LNCAP (cell line): ENCODE results near the gene BICD2.

ENCODE experiments used
- CTCF ChIP-seq: fragments of 450-650 bp; IDR thresholded peaks from 2 replicates; pipeline ENCODE4 v1.5.1; 2017; ENCODE audit warnings: mild to moderate bottlenecking

The BICD2 gene

GRCh38 chr9:92726971-92727715 lies 37.5 kb downstream of the BICD2 start:
- TF ChIP-seq CTCF = no peak

DNA sequence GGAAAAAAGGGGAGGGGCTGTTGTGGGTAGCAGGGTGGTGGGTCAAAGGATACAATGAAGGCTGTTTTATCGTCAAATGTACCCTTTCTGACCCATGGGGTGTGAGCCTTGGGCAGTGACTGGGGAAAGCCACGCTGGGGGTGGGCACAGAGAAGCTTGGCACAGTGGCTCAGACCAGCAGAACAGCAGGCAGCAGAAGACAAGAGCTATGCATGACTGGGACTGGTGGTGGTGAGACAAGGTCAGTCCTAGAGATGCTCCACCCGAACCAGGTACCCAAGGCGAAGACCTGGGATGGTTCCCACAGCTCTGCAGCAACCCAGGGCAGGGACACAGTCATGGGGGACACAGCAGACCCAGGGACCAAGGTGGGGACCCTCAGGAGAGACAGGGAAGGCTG lies 38.3 kb downstream of the BICD2 start:
- TF ChIP-seq CTCF = no peak

DNA sequence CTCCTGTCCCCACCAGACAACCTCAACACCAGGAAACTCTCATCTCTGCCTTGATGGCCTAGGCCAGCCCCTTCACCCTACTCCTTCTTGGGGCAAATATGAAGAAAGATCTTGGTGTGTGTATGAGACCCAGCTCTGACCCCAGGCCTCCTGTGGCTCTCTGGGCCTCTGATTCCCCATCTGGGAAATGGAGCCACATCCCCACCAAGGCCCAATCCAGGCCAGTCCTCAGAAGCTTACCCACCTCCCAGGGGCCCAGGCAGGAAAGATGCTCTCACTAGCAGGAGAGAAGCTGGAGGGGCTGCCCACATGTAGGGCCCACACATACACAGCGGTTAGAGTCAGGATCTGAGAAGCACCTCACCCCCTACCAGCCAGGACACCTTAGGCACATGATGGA lies 38.9 kb downstream of the BICD2 start:
- no peak for TF ChIP-seq CTCF

- TF ChIP-seq CTCF = no peak
These were observed 39.4 kb downstream of the BICD2 start for GRCh38 chr9:92725266-92725545.

DNA sequence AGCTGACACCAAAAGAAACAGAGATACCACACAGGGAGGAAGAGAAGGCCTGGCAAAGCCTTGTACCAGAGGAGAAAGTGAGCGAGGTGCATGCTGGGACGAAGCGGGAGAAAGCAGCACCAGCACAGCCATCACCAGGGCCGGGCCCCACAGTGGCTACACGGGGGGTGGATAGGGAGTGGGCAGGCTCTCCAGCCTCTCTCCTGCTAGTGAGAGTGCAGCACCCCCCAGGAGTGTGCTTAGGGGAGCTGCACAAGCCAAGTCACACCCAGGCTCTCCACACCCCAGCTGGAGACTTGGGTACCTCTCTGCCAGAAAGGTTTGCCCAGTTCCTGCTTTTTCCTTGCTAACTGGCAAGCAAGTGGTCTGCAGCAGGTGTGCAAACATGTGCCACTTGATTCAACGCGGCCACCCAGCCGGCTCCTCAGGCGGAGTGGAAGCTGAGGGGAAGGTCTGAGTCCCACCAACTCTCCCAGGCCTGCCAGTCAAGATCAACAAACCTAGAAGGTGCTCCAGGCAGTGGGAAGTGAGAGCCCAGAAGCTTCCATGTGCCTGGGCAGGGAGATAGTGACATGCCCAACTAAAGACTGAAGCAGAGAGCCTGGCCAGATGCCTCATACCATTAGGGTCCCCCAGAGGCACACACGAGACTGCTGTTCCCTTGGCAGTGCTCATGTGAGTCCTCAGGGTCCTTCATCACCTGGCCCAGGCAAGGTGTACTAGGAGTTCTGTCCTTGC lies 39.9 kb downstream of the BICD2 start:
- TF ChIP-seq CTCF = no peak

DNA sequence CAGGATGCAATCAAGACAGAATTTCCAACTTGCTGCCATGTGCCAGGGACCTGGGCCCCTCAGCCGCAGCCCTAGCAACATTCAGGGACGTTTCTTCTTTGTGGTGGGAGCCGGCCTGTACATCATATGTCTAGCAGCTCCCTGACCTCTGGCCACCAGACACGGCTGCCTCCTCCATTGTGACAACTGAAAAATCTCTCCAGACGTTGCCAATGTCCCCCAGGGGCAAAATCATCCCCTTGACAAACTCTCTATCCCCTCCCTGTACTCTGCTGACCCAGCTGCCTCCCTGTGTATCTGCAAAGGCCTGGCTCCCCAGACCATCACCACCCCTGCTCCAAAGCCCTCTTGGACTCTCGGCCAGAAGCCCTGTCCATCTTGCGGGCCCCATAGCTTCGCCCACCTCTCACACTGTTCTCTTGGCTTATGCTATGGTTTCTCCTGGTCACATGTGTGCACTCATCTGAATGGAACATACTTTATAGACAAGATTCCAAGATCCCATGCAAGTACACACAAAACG lies 40.8 kb downstream of the BICD2 start:
- no peak for TF ChIP-seq CTCF

- no peak for TF ChIP-seq CTCF
These were observed 41.4 kb downstream of the BICD2 start for GRCh38 chr9:92723299-92723625.
